ENCODE results near the gene SLC15A1.

- no peak for TF ChIP-seq CTCF (IDR thresholded peaks at IDR 0.05)
- TF ChIP-seq POLR2A (IDR thresholded peaks at IDR 0.05): no peak
Measured at GRCh38 chr13:98792785-98793495, 40.5 kb upstream of the SLC15A1 start.

Measured in heart left ventricle (tissue), 13 donors.